Measurements from ENCODE around the gene ITFG2. TPM values are rescaled to one million over a fixed set of nuclear protein-coding genes. Genes with fewer than 3 reads are reported as not detected.

Gene ITFG2
- total RNA-seq, 1 experiment from 2014 or later, result 23.9 TPM

DNA sequence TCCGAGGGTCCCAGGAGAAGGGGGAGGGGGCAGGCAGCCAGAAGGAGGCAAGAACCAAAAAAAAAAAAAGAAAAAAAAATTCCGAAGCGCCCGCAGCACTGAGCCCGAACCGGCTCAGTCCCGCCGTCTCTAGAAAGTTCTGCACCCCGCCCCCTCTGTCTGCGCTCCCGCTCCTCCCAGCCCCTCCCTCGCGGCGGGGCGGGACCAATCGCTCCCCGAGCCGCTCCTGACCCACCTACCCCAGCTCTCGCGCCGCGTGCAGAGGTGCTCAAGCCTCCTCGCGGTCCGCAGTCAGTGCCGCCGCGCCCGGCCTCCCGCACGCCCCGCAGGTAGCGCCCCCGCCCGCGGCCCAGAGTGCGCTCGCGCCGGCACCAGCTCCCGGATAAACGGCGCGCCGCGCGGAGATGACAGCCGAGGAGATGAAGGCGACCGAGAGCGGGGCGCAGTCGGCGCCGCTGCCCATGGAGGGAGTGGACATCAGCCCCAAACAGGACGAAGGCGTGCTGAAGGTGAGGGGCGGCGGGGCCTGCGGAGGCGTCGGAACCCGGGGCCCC lies 17.7 kb upstream of the ITFG2 start, which contains the start of gene FKBP4 (continued):
- TF ChIP-seq MXD4 (CRISPR knock-in tag; IDR thresholded peaks at IDR 0.05; ENCODE audit: borderline replicate concordance) (no peak), CREM (CRISPR knock-in tag; IDR thresholded peaks at IDR 0.05) (no peak), OVOL2 (CRISPR knock-in tag; IDR thresholded peaks at IDR 0.05; ENCODE audit: borderline replicate concordance) (no peak), RELA (CRISPR knock-in tag; IDR thresholded peaks at IDR 0.05; ENCODE audit: borderline replicate concordance) (peak; percentile 73; the same call in 1 of the 2 replicates), SOX15 (CRISPR knock-in tag; IDR thresholded peaks at IDR 0.05) (no peak), NR2C2 (CRISPR knock-in tag; IDR thresholded peaks at IDR 0.05) (no peak), NFATC4 (CRISPR knock-in tag; IDR thresholded peaks at IDR 0.05) (peak; percentile 55; the same call in 1 of the 2 replicates), ZNF263 (CRISPR knock-in tag; IDR thresholded peaks at IDR 0.05; ENCODE audit: low read depth) (no peak), GABPB1 (CRISPR knock-in tag; IDR thresholded peaks at IDR 0.05) (peak; percentile 48; the same call in 1 of the 2 replicates), TEAD1 (CRISPR knock-in tag; IDR thresholded peaks at IDR 0.05) (peak; percentile 94), JAZF1 (CRISPR knock-in tag; IDR thresholded peaks at IDR 0.05) (no peak), ETV6 (CRISPR knock-in tag; IDR thresholded peaks at IDR 0.05) (peak; percentile 98), MYBL2 (CRISPR knock-in tag; IDR thresholded peaks at IDR 0.05) (peak; percentile 70; the same call in 1 of the 2 replicates), GTF2I (CRISPR knock-in tag; conservative IDR thresholded peaks at IDR 0.05) (no peak), CREB1 (CRISPR knock-in tag; IDR thresholded peaks at IDR 0.05) (no peak), ZNF317 (CRISPR knock-in tag; IDR thresholded peaks at IDR 0.05; ENCODE audit: borderline replicate concordance, low read depth) (no peak), TCF7 (CRISPR knock-in tag; IDR thresholded peaks at IDR 0.05; ENCODE audit: low read depth) (no peak), ZNF671 (CRISPR knock-in tag; IDR thresholded peaks at IDR 0.05) (no peak)
- TF ChIP-seq, protein P1, sequence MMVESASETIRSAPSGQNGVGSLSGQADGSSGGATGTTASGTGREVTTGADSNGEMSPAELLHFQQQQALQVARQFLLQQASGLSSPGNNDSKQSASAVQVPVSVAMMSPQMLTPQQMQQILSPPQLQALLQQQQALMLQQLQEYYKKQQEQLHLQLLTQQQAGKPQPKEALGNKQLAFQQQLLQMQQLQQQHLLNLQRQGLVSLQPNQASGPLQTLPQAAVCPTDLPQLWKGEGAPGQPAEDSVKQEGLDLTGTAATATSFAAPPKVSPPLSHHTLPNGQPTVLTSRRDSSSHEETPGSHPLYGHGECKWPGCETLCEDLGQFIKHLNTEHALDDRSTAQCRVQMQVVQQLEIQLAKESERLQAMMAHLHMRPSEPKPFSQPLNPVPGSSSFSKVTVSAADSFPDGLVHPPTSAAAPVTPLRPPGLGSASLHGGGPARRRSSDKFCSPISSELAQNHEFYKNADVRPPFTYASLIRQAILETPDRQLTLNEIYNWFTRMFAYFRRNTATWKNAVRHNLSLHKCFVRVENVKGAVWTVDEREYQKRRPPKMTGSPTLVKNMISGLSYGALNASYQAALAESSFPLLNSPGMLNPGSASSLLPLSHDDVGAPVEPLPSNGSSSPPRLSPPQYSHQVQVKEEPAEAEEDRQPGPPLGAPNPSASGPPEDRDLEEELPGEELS (CRISPR knock-in tag; IDR thresholded peaks at IDR 0.05), result peak; percentile 99
- TF ChIP-seq, protein P2, sequence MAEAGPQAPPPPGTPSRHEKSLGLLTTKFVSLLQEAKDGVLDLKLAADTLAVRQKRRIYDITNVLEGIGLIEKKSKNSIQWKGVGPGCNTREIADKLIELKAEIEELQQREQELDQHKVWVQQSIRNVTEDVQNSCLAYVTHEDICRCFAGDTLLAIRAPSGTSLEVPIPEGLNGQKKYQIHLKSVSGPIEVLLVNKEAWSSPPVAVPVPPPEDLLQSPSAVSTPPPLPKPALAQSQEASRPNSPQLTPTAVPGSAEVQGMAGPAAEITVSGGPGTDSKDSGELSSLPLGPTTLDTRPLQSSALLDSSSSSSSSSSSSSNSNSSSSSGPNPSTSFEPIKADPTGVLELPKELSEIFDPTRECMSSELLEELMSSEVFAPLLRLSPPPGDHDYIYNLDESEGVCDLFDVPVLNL (CRISPR knock-in tag; IDR thresholded peaks at IDR 0.05; ENCODE audit: borderline replicate concordance, low read depth), result no peak
- TF ChIP-seq, protein P3, sequence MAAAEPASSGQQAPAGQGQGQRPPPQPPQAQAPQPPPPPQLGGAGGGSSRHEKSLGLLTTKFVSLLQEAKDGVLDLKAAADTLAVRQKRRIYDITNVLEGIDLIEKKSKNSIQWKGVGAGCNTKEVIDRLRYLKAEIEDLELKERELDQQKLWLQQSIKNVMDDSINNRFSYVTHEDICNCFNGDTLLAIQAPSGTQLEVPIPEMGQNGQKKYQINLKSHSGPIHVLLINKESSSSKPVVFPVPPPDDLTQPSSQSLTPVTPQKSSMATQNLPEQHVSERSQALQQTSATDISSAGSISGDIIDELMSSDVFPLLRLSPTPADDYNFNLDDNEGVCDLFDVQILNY (CRISPR knock-in tag; IDR thresholded peaks at IDR 0.05), result peak; percentile 69
- TF ChIP-seq, protein P4, sequence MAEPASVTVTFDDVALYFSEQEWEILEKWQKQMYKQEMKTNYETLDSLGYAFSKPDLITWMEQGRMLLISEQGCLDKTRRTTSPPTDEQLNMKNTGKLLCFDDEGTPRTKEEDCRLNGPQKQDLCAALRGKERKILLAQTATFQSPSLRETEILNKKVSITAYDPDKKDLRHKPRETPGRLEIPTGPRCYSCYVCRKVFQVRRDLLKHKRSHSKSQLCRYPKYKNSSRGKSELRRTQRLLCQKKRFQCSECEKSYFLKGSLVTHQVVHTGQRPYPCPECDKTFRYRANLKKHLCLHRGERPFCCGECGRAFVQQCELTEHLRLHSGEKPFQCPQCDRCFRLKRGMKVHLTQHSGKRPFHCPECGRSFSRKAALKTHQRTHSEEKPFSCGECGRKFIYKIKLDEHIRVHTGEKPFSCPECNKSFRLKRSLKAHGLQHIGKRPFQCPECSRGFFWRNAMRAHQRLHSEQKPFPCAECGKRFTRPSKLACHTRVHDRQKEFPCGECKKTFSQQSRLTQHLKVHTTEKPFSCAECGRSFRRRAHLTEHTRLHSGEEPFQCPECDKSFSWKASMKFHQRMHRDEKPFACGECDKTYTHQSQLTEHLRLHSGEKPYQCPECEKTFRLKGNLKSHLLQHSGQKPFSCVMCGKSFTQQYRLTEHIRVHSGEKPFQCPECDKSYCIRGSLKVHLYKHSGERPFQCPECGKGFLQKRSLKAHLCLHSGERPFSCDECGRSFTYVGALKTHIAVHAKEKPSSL (CRISPR knock-in tag; conservative IDR thresholded peaks at IDR 0.05), result no peak
- TF ChIP-seq, protein P5, sequence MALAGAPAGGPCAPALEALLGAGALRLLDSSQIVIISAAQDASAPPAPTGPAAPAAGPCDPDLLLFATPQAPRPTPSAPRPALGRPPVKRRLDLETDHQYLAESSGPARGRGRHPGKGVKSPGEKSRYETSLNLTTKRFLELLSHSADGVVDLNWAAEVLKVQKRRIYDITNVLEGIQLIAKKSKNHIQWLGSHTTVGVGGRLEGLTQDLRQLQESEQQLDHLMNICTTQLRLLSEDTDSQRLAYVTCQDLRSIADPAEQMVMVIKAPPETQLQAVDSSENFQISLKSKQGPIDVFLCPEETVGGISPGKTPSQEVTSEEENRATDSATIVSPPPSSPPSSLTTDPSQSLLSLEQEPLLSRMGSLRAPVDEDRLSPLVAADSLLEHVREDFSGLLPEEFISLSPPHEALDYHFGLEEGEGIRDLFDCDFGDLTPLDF (CRISPR knock-in tag; IDR thresholded peaks at IDR 0.05), result no peak
- TF ChIP-seq, protein P6, sequence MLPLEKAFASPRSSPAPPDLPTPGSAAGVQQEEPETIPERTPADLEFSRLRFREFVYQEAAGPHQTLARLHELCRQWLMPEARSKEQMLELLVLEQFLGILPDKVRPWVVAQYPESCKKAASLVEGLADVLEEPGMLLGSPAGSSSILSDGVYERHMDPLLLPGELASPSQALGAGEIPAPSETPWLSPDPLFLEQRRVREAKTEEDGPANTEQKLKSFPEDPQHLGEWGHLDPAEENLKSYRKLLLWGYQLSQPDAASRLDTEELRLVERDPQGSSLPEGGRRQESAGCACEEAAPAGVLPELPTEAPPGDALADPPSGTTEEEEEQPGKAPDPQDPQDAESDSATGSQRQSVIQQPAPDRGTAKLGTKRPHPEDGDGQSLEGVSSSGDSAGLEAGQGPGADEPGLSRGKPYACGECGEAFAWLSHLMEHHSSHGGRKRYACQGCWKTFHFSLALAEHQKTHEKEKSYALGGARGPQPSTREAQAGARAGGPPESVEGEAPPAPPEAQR (CRISPR knock-in tag; IDR thresholded peaks at IDR 0.05), result no peak
- TF ChIP-seq, protein P7, sequence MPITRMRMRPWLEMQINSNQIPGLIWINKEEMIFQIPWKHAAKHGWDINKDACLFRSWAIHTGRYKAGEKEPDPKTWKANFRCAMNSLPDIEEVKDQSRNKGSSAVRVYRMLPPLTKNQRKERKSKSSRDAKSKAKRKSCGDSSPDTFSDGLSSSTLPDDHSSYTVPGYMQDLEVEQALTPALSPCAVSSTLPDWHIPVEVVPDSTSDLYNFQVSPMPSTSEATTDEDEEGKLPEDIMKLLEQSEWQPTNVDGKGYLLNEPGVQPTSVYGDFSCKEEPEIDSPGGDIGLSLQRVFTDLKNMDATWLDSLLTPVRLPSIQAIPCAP (CRISPR knock-in tag; IDR thresholded peaks at IDR 0.05), result peak; percentile 90
- TF ChIP-seq, protein P8, sequence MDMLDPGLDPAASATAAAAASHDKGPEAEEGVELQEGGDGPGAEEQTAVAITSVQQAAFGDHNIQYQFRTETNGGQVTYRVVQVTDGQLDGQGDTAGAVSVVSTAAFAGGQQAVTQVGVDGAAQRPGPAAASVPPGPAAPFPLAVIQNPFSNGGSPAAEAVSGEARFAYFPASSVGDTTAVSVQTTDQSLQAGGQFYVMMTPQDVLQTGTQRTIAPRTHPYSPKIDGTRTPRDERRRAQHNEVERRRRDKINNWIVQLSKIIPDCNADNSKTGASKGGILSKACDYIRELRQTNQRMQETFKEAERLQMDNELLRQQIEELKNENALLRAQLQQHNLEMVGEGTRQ (CRISPR knock-in tag; IDR thresholded peaks at IDR 0.05), result peak; percentile 56
- TF ChIP-seq, protein P9, sequence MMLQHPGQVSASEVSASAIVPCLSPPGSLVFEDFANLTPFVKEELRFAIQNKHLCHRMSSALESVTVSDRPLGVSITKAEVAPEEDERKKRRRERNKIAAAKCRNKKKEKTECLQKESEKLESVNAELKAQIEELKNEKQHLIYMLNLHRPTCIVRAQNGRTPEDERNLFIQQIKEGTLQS (CRISPR knock-in tag; conservative IDR thresholded peaks at IDR 0.05), result no peak
- TF ChIP-seq, protein P10, sequence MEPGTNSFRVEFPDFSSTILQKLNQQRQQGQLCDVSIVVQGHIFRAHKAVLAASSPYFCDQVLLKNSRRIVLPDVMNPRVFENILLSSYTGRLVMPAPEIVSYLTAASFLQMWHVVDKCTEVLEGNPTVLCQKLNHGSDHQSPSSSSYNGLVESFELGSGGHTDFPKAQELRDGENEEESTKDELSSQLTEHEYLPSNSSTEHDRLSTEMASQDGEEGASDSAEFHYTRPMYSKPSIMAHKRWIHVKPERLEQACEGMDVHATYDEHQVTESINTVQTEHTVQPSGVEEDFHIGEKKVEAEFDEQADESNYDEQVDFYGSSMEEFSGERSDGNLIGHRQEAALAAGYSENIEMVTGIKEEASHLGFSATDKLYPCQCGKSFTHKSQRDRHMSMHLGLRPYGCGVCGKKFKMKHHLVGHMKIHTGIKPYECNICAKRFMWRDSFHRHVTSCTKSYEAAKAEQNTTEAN (CRISPR knock-in tag; IDR thresholded peaks at IDR 0.05), result no peak; the same call in 1 of the 2 replicates

Data from WTC11 (cell line).